ENCODE measurements around the gene FAT1. TPM values are rescaled to one million over a fixed set of nuclear protein-coding genes. Genes with fewer than 3 reads are reported as not detected.

FAT1 gene
- total and polyA plus RNA-seq, 2 donors = 40.8 to 215 TPM

DNA sequence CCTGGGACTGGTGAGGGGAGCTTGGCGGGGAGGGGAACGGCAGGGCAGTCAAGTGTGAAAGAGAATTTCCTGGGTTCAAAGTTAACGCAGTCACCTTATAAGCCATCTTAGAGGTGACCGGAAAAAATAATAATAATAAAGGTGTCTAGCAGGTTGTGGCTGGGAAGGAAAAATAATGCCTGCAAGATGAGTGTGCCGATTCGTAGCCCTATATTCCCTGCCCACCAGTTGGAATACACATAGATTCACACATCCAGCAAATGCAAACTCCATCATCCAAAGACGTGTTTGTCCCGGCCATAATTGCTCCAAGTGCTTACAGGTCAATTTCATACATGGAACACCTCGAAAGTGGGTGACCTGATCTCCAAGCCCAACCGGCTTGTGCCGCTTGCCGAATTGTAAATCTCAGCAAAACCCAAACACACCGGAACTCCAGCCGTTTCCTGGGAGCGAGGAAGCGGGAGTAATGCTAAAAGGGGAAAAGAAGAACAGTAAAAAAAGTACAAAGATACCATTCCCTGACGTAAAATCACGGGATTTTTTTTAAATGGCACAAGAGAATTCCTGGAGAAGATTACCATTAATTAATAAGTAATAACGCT, 1.3 kb upstream of the FAT1 start:
- DNase-seq (ENCODE audit: extremely low spot score) = no peak

DNA sequence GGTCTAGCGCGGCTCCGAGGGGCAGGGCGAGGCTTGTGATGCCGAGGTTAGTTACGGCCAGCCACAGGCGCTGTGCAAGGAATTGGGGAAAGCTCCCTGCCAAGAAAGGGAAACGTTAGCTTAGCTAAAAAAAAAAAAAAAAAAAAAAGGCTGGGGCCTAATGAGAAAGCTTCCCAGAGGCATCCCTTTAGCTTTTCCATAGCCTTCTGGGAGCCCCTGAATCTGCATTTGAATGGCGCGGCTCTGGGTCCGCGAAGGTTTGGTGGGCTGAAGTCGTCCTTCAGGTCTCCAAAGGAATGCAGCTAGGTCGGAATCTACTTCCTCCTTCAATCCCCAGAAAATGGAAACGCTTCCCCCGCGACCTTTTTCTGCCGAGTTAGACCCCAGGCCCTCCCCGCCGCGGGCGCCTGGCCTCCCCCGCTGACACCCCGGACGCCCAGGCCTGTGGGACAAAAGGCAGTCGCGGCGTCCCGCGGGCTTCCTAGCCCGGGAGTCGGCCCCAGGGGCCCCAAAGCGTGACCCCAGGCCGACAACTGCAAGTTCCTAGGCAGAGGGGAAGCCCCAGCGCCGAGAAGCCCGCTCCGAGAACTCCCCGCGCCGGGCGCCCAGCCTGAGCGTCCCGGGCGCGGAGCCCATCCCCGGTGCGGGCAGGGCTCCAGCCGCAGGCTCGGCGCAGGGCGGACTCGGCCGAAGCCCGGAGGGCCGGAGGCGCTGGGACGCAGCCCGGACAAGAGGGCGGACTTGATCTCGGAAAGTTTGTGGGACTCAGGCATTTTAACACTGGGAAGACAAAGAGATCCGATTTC, 605 bp upstream of the FAT1 start:
- Histone ChIP-seq H3K4me1 (ENCODE audit: insufficient read depth) (no peaks in the 10 kb centered on the region), H3K27ac (ENCODE audit: low read depth) (peak overlapping the region; percentile 77), H3K4me3 (ENCODE audit: low read depth, low read length) (peak overlapping the region; percentile 74), H3K36me3 (ENCODE audit: insufficient read depth) (no peaks in the 10 kb centered on the region)
- DNase-seq (ENCODE audit: extremely low spot score) = no peak
- WGBS = under 1% methylated on average over 62 of the region's 62 CpGs

More for the DNA sequence above, 1.3 kb upstream of the FAT1 start:
- no peaks in the 10 kb centered on the region for H3K4me1 ChIP-seq (ENCODE audit: insufficient read depth)
- H3K27ac ChIP-seq (ENCODE audit: low read depth) = peak overlapping the region; percentile 77
- H3K4me3 ChIP-seq (ENCODE audit: low read depth, low read length) = peak overlapping the region; percentile 74
- WGBS = 2% methylated on average over 19 of the region's 19 CpGs
- no peaks in the 10 kb centered on the region for H3K36me3 ChIP-seq (ENCODE audit: insufficient read depth)

DNA sequence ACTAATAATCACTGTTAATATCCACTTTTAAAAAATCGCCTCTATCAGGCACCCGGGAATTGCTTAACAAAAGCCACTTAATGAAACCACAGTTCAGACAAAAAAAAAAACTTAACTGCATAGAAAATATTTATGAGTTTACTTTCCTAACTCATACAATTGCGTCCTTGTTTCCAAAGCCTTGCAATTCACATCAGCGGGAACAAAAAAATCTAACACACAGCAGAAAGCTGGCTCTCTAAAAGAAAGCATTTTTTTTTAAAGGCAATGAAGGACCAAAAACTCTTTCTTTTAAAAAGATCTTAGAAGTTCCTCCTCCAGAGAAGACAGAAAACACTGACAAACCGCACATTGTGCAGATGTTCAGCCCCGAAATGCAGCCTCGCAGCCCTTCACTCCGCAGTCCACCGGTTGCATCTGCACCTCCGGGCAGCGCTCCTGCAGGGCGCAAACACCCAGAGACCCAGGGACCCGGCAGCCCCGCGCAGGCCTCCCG, 812 bp downstream of the FAT1 start:
- H3K4me3 ChIP-seq (ENCODE audit: low read depth, low read length) = peak overlapping the region; percentile 74
- WGBS = 2% methylated on average over 16 of the region's 16 CpGs
- H3K4me1 ChIP-seq (ENCODE audit: insufficient read depth) = no peaks in the 10 kb centered on the region
- no peak for DNase-seq (ENCODE audit: extremely low spot score)
- H3K27ac ChIP-seq (ENCODE audit: low read depth) = peak overlapping the region; percentile 67
- H3K36me3 ChIP-seq (ENCODE audit: insufficient read depth) = no peaks in the 10 kb centered on the region

DNA sequence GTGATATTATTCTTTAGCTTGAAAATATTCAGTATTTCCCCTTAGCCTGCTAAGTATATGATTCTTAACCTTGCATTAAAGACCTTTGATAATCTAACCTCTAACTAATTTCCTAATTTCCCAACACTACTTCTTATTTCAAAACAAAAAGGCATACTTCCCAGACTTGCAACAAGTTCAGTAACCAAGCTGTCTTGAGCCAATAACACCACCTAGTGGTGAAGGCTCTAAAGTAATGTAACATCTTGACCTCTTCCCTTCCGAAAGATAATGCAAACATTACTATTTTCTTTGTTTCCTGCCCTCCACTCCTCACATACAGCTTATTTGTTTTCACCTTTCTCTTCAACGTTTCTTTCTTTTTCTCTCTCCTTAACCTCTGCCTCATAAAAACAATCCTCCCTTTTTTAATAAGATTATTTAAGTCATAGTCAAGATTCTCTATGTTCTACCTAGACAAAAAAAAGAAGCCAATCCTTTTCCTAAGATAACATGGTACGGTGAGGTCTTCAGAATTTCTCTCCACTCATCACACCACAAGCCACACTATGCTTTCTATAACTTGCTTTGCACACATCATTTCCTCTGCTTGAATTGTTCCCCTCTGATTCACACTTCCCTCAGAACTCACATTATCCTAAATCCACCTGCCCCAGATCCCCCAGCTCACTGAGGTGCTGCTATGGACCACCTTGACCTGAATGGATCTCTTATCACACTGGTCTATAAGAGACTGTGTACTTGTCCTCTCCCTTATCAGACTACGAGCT, 3.5 kb downstream of the FAT1 start:
- Histone ChIP-seq H3K36me3 (ENCODE audit: insufficient read depth) (no peaks in the 10 kb centered on the region), H3K27ac (ENCODE audit: low read depth) (no peak overlapping the region), H3K4me1 (ENCODE audit: insufficient read depth) (no peaks in the 10 kb centered on the region), H3K4me3 (ENCODE audit: low read depth, low read length) (no peak overlapping the region)
- 86% methylated on average over 4 of the region's 4 CpGs for whole genome bisulfite sequencing
- DNase-seq (ENCODE audit: extremely low spot score) = no peak

DNA sequence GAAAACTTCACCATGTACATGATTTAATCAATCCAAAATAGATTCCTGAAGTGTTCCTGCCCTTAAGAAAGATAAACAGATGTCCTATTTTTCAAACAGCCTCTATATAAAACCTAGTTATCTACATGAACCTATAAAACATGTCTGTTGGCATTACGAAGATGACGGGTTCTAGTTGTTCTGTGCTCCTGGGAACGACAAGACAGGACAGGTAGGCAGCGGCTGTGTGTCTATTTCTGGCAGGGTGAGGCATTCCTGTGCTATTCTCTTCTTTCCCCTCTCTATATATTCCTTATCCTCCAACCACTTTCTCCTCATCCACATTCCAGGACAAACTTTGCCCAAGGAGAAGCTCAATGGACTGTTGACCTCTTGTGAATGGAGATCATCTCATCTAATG, 6.1 kb downstream of the FAT1 start:
- 55% methylated on average over 4 of the region's 4 CpGs for WGBS
- H3K36me3 ChIP-seq (ENCODE audit: insufficient read depth) = no peaks in the 10 kb centered on the region
- H3K4me1 ChIP-seq (ENCODE audit: insufficient read depth) = no peaks in the 10 kb centered on the region
- no peak for DNase-seq (ENCODE audit: extremely low spot score)
- H3K4me3 ChIP-seq (ENCODE audit: low read depth, low read length) = no peak overlapping the region
- H3K27ac ChIP-seq (ENCODE audit: low read depth) = no peak overlapping the region

DNA sequence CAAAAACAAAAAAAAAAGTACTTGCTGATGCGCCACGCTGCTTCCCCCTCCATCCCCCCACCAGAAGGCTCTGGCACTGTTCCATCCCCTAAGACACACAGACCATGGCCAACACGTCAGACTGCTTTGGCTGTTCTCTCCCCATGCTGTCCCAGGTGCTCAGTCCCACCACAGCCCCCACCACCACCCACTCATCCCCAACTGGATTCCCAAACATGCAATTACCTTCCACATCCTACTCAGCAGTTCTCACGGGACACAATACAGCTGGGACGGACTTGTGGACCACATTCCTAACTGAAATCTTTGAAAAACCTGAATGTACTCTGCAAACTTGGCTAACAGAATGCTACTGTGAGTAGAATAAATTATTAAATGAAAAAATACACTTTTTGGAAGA, 8.6 kb downstream of the FAT1 start:
- Histone ChIP-seq H3K4me1 (ENCODE audit: insufficient read depth) (no peaks in the 10 kb centered on the region), H3K27ac (ENCODE audit: low read depth) (no peak overlapping the region), H3K4me3 (ENCODE audit: low read depth, low read length) (no peak overlapping the region), H3K36me3 (ENCODE audit: insufficient read depth) (no peaks in the 10 kb centered on the region)
- no peak for DNase-seq (ENCODE audit: extremely low spot score)
- WGBS = 91% methylated on average over 5 of the region's 5 CpGs

DNA sequence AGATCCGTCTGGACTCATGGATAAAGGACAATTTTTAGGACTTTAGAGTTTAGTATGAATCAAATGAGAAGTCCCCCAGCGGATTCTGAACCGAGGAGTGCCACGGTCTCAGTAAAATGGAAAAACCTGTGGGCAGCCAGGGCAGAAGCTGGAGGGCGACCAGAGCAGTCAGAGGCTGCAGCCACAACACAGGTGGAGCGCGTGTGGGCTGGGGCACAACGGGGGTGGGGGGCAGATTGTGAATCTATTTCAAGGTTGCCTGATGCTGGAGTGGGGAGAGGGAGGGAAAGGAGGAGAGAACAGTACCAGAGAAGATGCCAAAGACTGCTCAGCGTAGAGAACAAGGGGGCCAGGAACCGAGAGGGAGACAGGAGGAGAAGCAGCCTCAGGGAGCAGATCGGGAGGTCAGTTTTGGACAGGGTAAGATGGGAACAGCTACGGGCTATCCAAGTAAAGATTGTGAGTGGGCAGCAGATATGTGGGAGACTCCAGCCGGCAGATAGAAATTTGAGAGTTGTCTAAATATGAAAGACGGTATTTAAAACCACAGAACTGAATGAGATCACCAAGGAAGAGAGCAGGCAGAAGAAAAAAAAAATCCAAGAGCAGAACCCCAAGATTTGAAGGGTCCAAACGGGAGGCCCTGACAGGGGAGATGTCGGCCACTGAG, 9.5 kb downstream of the FAT1 start:
- WGBS = 89% methylated on average over 16 of the region's 16 CpGs
- Histone ChIP-seq H3K4me1 (ENCODE audit: insufficient read depth) (no peaks in the 10 kb centered on the region), H3K27ac (ENCODE audit: low read depth) (no peak overlapping the region), H3K4me3 (ENCODE audit: low read depth, low read length) (no peak overlapping the region), H3K36me3 (ENCODE audit: insufficient read depth) (no peaks in the 10 kb centered on the region)
- no peak for DNase-seq (ENCODE audit: extremely low spot score)

DNA sequence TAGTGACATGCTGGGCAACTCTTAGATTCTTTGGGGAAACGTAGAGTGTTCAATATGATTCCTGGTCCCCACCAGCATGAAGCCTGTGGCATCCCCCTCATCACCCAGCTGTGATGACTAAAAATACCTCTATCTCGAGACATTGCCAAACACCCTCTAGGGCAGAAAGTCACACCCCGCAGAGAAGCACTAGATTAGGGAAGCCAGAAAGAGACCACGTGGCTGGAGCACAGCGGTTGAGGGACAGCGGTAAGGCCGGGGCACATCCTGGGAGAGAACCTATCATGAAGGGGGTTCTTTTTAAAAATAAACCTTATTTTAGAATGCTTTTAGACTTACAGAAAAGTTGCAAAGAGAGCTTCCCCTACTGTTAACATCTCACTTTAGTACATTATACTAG, 11.0 kb downstream of the FAT1 start:
- H3K4me3 ChIP-seq (ENCODE audit: low read depth, low read length) = no peak overlapping the region
- DNase-seq (ENCODE audit: extremely low spot score) = no peak
- no peaks in the 10 kb centered on the region for H3K4me1 ChIP-seq (ENCODE audit: insufficient read depth)
- H3K27ac ChIP-seq (ENCODE audit: low read depth) = no peak overlapping the region
- peaks cover 2% of the 10 kb centered on the region for H3K36me3 ChIP-seq (ENCODE audit: insufficient read depth)
- WGBS = 85% methylated on average over 7 of the region's 7 CpGs

DNA sequence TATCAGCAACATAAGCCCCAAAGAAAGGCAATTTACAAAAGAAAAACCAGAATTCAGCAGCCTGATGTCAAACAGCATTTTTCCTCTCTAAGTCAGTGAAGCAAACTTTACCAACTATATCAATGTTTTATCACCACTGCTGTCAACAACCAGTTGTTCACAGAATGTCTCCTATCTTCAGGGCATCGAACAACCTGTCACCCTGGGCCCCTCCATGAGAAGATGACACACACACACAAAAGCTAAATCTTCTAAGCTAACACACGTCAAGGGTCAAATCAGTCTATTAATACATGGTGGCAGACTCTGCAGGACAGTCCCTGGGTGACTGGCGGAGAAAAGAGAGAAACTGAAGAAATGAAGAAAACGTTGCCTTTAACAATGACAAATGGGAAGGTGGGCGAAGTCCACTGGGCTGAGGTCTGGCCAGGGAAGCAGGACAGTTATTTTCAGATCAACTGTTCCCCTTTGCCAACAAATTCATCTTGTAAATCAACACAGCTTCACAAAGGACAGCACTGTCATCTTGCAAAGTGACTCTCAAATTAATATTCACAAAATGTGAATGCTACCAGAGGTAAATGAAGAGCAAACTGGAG, 13.0 kb downstream of the FAT1 start:
- Histone ChIP-seq H3K4me1 (ENCODE audit: insufficient read depth) (no peaks in the 10 kb centered on the region), H3K27ac (ENCODE audit: low read depth) (no peak overlapping the region), H3K4me3 (ENCODE audit: low read depth, low read length) (no peak overlapping the region), H3K36me3 (ENCODE audit: insufficient read depth) (peaks cover 3% of the 10 kb centered on the region)
- WGBS = 61% methylated on average over 5 of the region's 5 CpGs
- no peak for DNase-seq (ENCODE audit: extremely low spot score)

DNA sequence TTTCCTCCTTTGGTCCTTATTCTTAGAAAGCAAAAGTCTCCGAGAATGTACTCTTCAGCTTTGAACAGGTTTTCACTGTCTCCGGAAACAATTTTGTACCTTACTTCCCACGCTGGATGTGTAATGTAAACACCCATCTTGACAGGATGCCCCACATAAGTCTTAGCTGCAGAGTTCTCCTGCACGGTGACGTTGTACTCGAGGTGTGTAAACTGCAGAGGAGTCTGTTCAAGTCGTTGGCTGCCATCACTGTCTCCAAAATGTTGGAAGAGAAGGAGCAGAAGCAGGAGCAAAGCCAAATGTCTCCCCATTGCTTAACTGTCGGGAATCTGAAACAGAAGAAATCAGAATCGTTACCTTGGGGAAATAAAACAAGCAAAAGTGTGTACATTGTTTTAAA, 14.1 kb downstream of the FAT1 start:
- DNase-seq (ENCODE audit: extremely low spot score) = no peak
- Histone ChIP-seq H3K4me3 (ENCODE audit: low read depth, low read length) (no peak overlapping the region), H3K4me1 (ENCODE audit: insufficient read depth) (no peaks in the 10 kb centered on the region), H3K27ac (ENCODE audit: low read depth) (no peak overlapping the region), H3K36me3 (ENCODE audit: insufficient read depth) (peaks cover 3% of the 10 kb centered on the region)
- WGBS = 72% methylated on average over 9 of the region's 9 CpGs

DNA sequence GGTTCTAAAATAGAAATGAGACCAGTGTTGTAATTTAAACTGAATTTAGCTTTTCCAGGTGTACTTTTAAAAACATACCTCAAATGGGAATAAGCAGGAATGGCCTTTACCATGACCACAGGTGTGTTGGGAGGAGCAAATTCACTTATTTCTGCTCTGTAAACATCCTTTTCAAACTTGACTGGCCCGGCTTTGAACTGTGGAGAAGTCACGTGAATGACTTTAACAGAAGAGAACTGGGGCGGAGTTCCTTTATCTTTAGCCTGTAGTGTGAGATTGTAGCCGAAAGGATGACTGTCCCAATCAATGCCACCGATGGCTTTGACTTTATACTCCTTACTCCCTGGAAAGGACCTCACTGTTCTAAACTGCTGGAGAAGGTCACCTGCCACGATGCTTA, 15.1 kb downstream of the FAT1 start:
- no peak overlapping the region for H3K27ac ChIP-seq (ENCODE audit: low read depth)
- peaks cover 3% of the 10 kb centered on the region for H3K36me3 ChIP-seq (ENCODE audit: insufficient read depth)
- 82% methylated on average over 6 of the region's 6 CpGs for WGBS
- H3K4me1 ChIP-seq (ENCODE audit: insufficient read depth) = no peaks in the 10 kb centered on the region
- no peak for DNase-seq (ENCODE audit: extremely low spot score)
- H3K4me3 ChIP-seq (ENCODE audit: low read depth, low read length) = no peak overlapping the region

DNA sequence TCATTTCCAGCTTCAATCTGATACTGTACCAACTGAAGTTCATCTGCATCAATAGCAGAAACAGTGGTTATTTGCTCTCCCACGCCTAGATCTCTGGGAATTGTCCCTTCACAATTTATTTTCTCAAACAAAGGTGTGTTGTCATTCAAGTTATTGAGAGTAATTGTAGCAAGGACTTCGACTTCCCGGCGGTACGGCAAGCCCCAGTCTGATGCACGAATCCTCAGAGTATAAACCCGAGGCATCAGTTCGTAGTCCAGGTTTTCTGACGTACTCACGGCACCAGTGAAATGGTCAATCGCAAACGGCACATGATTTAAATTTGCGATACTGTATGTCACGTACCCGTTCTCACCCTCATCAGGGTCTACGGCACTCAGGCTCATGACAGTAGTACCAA, 15.7 kb downstream of the FAT1 start:
- H3K36me3 ChIP-seq (ENCODE audit: insufficient read depth) = peaks cover 3% of the 10 kb centered on the region
- no peak overlapping the region for H3K27ac ChIP-seq (ENCODE audit: low read depth)
- no peak for DNase-seq (ENCODE audit: extremely low spot score)
- H3K4me3 ChIP-seq (ENCODE audit: low read depth, low read length) = no peak overlapping the region
- 94% methylated on average over 16 of the region's 16 CpGs for WGBS
- H3K4me1 ChIP-seq (ENCODE audit: insufficient read depth) = no peaks in the 10 kb centered on the region

DNA sequence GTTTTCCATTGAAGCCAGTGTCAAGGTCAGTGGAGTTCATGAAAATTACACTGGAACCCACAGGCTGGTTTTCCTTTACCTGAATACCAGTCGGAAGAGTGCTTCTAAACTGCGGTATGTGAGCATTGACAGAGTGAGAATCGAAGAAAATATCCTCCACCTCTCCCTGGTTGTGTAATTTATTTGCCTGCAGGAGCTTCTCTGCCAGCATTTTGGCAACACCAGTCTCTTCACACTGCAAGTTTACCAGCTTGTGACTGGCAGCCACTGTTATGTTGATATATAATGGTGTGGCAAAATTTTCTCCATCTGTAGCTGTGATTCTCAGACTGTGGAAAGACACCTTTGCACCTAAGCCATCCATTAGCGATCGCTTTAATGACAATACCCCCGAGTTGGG, 16.1 kb downstream of the FAT1 start:
- Histone ChIP-seq H3K36me3 (ENCODE audit: insufficient read depth) (peaks cover 3% of the 10 kb centered on the region), H3K27ac (ENCODE audit: low read depth) (no peak overlapping the region), H3K4me1 (ENCODE audit: insufficient read depth) (no peaks in the 10 kb centered on the region), H3K4me3 (ENCODE audit: low read depth, low read length) (no peak overlapping the region)
- DNase-seq (ENCODE audit: extremely low spot score) = no peak
- 95% methylated on average over 6 of the region's 6 CpGs for WGBS

Data from urinary bladder (tissue), 4 donors.